COR-L47 (cell line): Measurements from ENCODE around the gene ZNF550.
"Not testable (repeated sequence)": the region's sequence is repeated elsewhere in the genome, so short reads cannot be mapped to it uniquely, and the experiment has no call there.

ENCODE experiments used
- DNase-seq: peaks from one replicate; lab custom pipeline; 2025; lab: John Stamatoyannopoulos, UW

The ZNF550 gene

DNA sequence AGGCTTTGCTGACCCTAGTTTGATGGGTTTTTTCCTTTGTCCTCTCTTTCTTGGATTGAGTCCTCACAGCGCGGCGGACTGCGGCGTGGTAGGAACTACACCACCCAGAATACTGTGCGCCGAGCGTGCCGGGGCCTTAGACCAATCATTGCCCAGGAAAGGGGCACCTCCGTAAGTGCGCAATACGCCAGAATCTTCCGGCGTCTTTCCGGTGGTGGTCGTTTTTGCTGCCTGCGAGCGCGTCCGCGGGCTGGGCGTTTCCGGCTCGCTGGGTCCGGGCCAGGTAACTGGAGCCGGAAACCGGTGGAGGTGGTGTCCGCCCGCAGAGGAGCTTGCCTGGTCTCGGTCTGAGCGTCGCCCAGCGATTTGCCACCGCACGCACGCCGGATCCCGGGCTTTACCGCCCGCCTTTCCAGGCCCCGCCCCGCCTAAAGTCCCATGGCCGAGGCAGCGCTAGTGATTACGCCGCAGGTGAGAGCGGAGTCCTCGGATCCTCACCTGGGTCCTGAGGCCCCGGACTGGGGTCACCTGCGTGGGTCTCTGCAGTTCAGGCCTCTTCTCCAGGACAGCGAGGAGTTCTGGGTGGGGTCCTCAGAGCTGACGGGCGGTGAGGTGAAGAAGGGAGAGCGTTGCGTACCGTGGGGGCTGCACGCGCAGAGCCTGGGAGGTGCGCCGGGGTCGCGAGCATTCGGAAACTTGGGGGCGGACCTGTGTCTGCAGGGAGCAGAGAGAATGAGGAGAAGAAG is 32.4 kb downstream of the ZNF550 start, which contains the start of gene ZNF549:
Gene ZNF549 (plus strand): TSS at position 221 of the 746 bp plus-strand sequence. CDS start 218 bp downstream, at position 439.
- peak; percentile 95 for DNase-seq

DNA sequence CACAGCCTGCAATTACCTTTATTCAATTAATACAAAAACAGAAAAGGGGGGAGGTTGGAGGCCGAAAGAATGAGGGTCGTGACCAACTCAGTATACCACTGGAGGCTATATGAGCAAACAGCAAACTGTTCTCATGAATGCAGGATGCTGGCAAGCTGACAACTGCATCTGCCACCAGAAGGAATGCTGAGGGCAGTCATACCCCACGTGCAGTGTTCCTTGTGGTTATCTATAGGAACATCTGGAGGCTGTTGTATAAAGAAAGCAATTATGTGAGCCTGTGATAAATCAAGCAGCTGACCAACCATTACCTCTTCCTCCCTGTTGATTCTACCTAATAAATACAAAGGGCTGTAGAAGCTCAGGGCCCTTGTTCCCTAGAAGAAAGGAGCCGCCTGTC is 41.6 kb downstream of the ZNF550 start:
- not testable (repeated sequence) for DNase-seq

DNA sequence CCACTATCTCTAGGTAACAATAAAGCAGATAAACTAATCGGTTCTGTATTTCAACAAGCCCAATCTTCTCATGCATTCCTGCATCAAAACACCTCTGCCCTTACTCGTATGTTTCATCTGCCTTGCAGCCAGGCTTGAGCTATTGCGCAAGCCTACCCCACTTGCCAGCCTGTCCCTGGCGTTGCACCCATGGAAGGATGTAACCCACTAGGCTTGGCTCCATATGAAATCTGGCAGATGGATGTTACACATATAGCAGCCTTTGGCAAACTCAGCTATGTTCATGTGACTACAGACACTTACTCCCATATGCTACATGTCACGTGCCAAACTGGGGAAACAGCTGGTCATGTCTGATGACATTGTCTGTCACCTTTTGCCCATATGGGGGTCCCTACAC is 44.4 kb downstream of the ZNF550 start:
- no peak for DNase-seq

DNA sequence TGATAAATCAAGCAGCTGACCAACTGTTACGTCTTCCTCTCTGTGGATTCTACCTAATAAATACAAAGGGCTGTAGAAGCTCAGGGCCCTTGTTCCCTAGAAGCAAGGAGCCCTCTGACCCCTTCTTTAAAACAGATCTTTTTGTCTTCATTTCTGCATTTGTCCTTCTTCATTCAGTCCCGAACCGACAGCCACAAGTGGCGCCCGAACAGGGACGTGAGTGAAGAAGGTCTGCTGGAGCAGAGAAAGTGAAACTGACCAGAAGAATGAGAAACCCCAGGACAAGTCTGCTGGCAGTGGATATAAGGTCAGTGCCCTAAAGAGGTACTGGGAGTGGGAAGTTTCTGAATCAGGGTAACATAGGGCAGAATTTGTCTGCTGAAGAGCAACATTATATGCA is 46.8 kb downstream of the ZNF550 start:
- no peak for DNase-seq

DNA sequence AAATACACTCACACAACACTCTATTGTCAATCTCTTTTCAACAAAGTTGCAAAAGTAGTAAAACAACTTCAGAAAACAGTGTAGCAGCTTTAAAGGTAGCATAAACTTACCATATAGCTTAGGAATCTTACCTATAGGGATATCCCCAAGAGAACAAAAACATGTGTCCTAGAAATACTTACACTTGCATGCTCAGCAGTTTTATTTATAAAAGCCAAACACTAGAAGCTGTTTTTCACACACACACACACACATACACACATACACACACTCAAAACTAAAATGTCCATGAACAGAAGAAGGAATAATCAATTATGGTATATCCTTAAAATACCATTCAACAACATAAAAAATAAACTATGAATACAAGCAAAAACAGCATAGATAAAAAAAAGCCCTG is 48.2 kb downstream of the ZNF550 start:
- no peak for DNase-seq

DNA sequence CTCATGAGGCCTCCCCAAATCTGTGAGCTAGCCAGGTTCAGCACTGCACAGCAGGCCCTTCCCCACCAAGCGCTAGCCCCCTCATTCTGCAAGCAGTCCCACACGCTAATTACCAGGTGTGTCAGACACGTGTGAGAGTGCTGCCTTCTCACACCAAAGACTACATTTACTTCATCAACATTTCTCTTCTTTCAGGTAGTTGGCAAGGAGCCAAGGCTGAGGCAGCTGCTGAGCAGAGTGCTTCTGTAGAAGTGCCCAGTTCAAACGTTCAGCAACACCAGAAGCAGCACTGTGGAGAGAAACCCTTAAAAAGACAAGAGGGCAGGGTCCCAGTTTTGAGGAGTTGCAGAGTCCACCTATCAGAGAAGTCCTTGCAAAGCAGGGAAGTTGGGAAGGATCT is 53.5 kb downstream of the ZNF550 start:
- DNase-seq, result no peak

DNA sequence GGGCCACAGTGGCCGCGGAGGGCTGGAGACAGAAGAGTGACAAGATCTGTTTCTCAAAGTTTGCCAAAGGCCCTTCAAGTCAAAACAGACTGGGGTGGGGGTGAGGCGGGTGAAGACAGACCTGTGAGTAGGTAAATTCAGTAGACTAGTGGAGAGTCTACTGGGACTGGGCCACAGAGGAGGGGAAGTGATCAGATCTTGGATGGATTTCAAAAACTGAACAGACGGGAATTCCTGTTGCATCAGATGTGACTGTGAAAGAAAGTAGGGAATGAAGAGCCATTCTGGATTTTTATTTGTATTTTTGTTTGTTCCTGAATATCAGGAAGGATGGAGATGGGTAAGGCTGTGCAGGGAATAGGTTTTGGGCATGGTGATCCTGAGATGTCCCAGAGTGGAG is 59.3 kb downstream of the ZNF550 start:
- not testable (repeated sequence) for DNase-seq

DNA sequence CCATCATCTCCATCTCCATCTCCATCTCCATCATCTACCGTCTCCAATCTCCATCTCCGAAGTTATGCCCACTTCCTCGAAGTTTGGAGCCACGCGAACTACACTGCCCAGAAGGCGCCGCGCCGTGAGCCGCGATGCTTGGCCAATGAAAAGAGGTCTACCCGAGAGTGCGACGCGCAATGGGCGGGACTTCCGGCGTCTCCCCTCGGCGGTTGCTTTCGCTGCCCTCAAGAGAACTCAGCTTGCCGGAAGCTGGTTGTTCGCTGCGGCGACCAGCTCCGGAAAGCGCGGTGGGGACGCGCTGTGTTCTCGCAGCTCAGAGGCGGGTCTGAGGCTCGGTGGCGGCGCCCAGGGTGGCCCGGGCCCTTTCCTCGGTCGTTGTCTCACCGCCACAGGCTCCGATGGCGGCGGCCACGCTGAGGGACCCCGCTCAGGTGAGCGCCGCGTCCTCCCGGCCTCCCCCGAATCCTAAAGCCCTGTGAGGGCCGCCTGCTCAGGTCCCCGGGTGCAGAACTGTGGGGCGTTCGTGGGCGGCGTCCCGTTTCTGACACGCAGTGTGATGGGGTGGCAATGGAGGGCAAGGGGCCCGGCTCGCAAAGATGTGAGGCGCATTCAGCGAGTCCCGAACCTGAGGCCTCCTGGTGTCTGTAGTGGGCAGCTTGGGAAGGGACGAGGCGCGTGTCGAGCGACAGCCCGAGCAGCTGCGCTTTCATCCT is 59.8 kb downstream of the ZNF550 start, which contains the start of gene ZNF773:
Gene ZNF773 (plus strand): TSS at position 259 of the 716 bp plus-strand sequence. CDS start 143 bp downstream, at position 402.
- peak; percentile 94 for DNase-seq

DNA sequence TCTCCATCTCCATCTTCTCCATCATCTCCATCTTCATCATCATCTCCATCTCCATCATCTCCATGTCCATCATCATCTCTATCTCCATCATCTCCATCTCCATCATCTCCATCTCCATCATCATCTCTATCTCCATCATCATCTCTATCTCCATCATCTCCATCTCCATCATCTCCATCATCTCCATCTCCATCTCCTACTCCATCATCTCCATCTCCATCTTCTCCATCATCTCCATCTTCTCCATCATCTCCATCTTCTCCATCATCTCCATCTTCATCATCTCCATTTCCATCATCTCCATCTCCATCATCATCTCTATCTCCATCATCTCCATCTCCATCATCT is 60.4 kb downstream of the ZNF550 start:
- DNase-seq, result not testable (repeated sequence)

DNA sequence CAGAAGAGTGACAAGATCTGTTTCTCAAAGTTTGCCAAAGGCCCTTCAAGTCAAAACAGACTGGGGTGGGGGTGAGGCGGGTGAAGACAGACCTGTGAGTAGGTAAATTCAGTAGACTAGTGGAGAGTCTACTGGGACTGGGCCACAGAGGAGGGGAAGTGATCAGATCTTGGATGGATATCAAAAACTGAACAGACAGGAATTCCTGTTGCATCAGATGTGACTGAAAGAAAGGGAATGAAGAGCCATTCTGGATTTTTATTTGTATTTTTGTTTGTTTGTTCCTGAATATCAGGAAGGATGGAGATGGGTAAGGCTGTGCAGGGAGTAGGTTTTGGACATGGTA is 71.4 kb downstream of the ZNF550 start:
- not testable (repeated sequence) for DNase-seq

DNA sequence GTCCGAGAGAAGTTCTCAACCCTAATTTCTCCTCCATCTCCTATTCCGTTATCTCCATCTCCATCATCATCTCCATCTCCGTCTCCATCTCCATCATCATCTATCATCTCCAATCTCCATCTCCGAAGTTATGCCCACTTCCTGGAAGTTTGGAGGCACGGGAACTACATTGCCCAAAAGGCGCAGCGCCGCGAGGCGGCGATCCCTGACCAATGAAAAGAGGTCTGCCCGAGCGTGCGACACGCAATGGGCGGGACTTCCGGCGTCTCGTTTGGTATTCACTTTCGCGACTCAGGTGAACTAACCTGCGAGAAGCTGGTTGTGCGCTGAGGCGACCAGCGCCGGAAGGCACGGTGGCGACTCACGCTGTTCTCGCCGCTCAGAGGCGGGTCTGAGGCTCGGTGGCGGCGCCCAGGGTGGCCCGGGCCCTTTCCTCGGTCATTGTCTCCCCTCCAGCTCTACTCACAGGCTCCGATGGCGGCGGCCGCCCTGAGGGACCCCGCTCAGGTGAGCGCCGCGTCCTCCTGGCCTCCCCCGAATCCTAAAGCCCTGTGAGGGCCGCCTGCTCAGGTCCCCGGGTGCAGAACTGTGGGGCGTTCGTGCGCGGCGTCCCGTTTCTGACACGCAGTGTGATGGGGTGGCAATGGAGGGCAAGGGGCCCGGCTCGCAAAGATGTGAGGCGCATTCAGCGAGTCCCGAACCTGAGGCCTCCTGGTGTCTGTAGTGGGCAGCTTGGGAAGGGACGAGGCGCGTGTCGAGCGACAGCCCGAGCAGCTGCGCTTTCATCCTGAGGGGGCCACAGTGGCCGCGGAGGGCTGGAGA is 72.0 kb downstream of the ZNF550 start, which contains the start of gene ZNF419:
Gene ZNF419 (plus strand): TSS at position 274 of the 822 bp plus-strand sequence. CDS start 201 bp downstream, at position 475.
- DNase-seq, result peak; percentile 96
